ENCODE data around the gene TTC39B. TPM values are rescaled to one million over a fixed set of nuclear protein-coding genes. Genes with fewer than 3 reads are reported as not detected.

The TTC39B gene
- total RNA-seq, 6 donors from 2014 or later: 16.7 to 35.7 (median 29.9) TPM

DNA sequence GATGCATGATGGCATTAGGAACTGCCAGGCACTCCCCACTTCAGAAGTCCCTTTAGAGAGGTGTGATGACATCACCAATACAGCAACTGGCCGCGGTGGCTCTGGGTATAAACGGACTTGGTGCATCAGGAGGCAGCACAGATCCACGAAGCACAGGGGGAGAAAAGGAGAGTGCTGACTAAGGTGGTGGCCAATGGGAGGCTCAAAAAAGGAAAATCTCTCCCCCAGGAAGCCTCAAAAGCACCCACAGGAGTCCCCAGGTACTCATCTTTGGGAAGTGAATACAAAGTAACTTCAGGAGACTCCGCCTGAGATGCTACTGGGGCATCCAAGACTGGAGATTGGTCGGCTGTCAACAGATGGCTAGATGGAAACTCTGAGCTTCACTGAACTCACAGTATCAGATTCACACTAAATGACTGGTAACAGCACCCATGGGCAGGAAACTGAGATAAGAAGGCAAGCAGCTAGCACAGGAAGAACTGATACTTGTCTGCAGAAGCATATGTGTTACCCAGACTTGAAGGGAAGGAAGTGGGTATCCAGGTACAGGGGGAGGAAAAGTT lies 7.6 kb downstream of the TTC39B start:
- no peaks in the 10 kb centered on the region for H3K9me3 ChIP-seq
- peak overlapping the region in 2 of 4 donors; percentile 58 to 66 for H3K27ac ChIP-seq
- WGBS, 2 donors: 62 to 81% methylated on average over 6 of the region's 6 CpGs

DNA sequence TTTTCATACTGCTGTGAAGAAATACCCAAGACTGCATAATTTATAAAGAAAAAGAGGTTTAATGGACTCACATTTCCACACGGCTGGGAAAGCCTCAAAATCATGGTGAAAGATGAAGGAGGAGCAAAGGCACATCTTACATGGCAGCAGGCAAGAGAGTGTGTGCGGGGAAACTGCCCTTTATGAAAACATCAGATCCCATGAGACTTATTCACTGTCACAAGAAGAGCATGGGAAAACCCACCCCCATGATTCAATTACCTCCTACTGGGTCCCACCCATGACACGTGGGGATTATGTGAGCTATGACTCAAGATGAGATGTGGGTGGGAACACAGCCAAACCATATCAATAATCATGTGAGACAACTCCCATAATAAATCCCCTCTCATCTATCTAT lies 8.7 kb downstream of the TTC39B start:
- WGBS, 2 donors: 88 to 91% methylated on average over 3 of the region's 3 CpGs
- H3K27ac ChIP-seq: peak overlapping the region in 2 of 4 donors; percentile 58 to 83
- DNase-seq (no peak), ATAC-seq (ENCODE audit: low FRiP score in 2 of 2) (no peak)
- TF ChIP-seq POLR2A (IDR thresholded peaks at IDR 0.05): no peak
- H3K36me3 ChIP-seq: no peaks in the 10 kb centered on the region
- no peaks in the 10 kb centered on the region for H3K27me3 ChIP-seq
- peaks cover 12 to 36% (median 22%) of the 10 kb centered on the region in 4 donors for H3K4me1 ChIP-seq
- no peaks in the 10 kb centered on the region for H3K9me3 ChIP-seq
- H3K4me3 ChIP-seq: no peak overlapping the region

More for the DNA sequence above, 7.6 kb downstream of the TTC39B start:
- Histone ChIP-seq H3K36me3 (no peaks in the 10 kb centered on the region), H3K27me3 (no peaks in the 10 kb centered on the region), H3K4me3 (no peak overlapping the region), H3K4me1 (peaks cover 12 to 25% (median 18%) of the 10 kb centered on the region in 4 donors)
- ATAC-seq (ENCODE audit: low FRiP score in 2 of 2) (no peak), DNase-seq (no peak)
- TF ChIP-seq POLR2AphosphoS5 (IDR thresholded peaks at IDR 0.05) (no peak), EP300 (IDR thresholded peaks at IDR 0.05) (no peak), POLR2A (IDR thresholded peaks at IDR 0.05) (no peak)
- TF ChIP-seq, protein P1, sequence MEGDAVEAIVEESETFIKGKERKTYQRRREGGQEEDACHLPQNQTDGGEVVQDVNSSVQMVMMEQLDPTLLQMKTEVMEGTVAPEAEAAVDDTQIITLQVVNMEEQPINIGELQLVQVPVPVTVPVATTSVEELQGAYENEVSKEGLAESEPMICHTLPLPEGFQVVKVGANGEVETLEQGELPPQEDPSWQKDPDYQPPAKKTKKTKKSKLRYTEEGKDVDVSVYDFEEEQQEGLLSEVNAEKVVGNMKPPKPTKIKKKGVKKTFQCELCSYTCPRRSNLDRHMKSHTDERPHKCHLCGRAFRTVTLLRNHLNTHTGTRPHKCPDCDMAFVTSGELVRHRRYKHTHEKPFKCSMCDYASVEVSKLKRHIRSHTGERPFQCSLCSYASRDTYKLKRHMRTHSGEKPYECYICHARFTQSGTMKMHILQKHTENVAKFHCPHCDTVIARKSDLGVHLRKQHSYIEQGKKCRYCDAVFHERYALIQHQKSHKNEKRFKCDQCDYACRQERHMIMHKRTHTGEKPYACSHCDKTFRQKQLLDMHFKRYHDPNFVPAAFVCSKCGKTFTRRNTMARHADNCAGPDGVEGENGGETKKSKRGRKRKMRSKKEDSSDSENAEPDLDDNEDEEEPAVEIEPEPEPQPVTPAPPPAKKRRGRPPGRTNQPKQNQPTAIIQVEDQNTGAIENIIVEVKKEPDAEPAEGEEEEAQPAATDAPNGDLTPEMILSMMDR (IDR thresholded peaks at IDR 0.05): no peak

DNA sequence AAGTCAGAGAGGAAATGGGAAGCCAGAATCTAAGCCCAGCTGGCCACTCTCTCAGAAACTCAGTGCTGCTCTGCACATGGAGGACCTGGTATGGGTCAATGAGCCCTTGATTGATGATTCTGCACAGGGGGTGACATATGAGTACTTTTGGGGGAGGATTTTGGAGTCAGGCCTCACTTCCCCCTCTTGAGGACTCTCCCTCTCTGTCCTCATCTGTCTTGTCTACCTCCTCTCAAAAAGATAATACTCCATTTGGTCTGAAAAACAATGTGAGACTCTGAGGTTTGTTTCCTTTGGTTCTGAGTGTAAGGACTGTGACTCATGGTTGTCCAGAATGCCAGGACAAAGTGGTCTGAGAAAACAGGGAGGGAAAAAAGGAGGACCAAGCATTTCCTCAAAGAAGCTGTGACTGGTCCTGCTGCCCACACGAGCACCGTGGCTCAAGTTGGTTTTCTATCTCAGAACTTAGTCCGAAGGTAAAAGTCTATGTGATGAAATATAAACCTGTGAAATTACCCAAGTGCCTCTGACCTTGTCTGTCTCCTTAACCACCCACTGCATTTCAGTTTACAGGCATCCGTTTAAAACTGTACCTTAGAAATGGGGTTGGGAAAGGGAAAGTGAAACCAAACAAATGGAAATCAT lies 11.1 kb downstream of the TTC39B start:
- DNase-seq: no peak
- ATAC-seq (ENCODE audit: low FRiP score in 2 of 2): peak in 1 of 2 donors; percentile 76
- TF ChIP-seq, protein P1 (IDR thresholded peaks at IDR 0.05): no peak
- TF ChIP-seq POLR2AphosphoS5 (IDR thresholded peaks at IDR 0.05): peak in 1 of 2 donors; percentile 7
- Histone ChIP-seq H3K27ac (peak overlapping the region; percentile 63 to 84 (median 82)), H3K4me3 (peak overlapping the region in 3 of 4 donors; percentile 29 to 49 (median 46)), H3K4me1 (peaks cover 12 to 37% (median 23%) of the 10 kb centered on the region in 4 donors), H3K27me3 (no peaks in the 10 kb centered on the region), H3K36me3 (no peaks in the 10 kb centered on the region), H3K9me3 (no peaks in the 10 kb centered on the region)
- 3 to 4% methylated on average over 4 of the region's 4 CpGs for WGBS, 2 donors

GRCh38 chr9:15294604-15295003 lies 12.4 kb downstream of the TTC39B start:
- no peaks in the 10 kb centered on the region for H3K9me3 ChIP-seq
- ATAC-seq (ENCODE audit: low FRiP score in 2 of 2): no peak
- peaks cover 12 to 37% (median 21%) of the 10 kb centered on the region in 4 donors for H3K4me1 ChIP-seq
- no peak overlapping the region for H3K4me3 ChIP-seq
- H3K36me3 ChIP-seq: no peaks in the 10 kb centered on the region
- peak overlapping the region; percentile 56 to 84 (median 72) for H3K27ac ChIP-seq
- H3K27me3 ChIP-seq: no peaks in the 10 kb centered on the region
- no peak for TF ChIP-seq POLR2A (IDR thresholded peaks at IDR 0.05)
- TF ChIP-seq POLR2AphosphoS5 (IDR thresholded peaks at IDR 0.05): no peak
- TF ChIP-seq, protein P1 (IDR thresholded peaks at IDR 0.05): no peak
- no peak for TF ChIP-seq EP300 (IDR thresholded peaks at IDR 0.05)
- DNase-seq: no peak
- 96 to 98% methylated on average over 4 of the region's 4 CpGs for WGBS, 2 donors

DNA sequence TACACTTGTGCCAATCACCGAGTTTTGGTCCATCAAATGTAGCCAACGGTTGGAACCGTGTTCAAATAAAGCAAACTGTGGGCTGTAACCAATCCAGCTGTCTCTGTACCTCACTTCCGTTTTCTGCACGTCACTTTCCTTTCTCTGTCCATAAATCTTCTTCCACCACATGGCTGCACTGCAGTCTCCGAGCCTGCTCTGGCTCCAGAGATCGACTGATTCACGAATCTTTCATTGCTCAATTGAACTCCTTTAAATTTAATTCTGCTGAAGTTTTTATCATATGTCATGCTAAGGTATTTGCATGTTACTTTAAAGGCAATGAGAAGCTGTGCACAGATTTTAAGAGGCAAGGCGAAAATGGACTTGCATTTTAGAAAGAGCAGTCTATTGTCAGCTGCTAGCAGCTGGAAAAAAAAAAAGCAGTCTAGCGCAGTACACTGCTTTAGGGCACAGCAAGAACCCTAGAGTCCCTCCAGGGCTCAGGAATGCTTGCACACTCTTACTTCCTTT lies 13.2 kb downstream of the TTC39B start:
- Histone ChIP-seq H3K27me3 (no peaks in the 10 kb centered on the region), H3K4me3 (peak overlapping the region in 2 of 4 donors; percentile 1 to 7), H3K36me3 (no peaks in the 10 kb centered on the region), H3K4me1 (peaks cover 12 to 37% (median 21%) of the 10 kb centered on the region in 4 donors), H3K9me3 (no peaks in the 10 kb centered on the region), H3K27ac (peak overlapping the region; percentile 11 to 84 (median 60))
- no peak for TF ChIP-seq POLR2AphosphoS5 (IDR thresholded peaks at IDR 0.05)
- ATAC-seq (ENCODE audit: low FRiP score in 2 of 2) (no peak), DNase-seq (no peak)
- 45 to 52% methylated on average over 10 of the region's 10 CpGs for WGBS, 2 donors
